Astrocyte (in vitro differentiated cells and primary cell): ENCODE measurements around the gene STMN3. TPM values are rescaled to one million over a fixed set of nuclear protein-coding genes. Genes with fewer than 3 reads are reported as not detected.

ENCODE experiments used
- DNase-seq: peaks from one replicate; pipeline ENCODE4 v3.0.0-alpha.2; 2010; ENCODE audit warnings: low read depth
- FAIRE-seq: peaks from 2 replicates; lab custom pipeline; 2011; peaks lifted over from hg19 to GRCh38; lab: Jason Lieb, UNC
- H2AFZ ChIP-seq: 2 replicates; pipeline ENCODE4 v1.6.0; 2012; ENCODE audit warnings: low read depth, low read length, inconsistent platforms
- H3K27ac ChIP-seq: 2 replicates; pipeline ENCODE4 v1.5.1; 2011; ENCODE audit warnings: low read depth, low read length, inconsistent platforms
- H3K27me3 ChIP-seq: 2 replicates; pipeline ENCODE4 v1.6.0; 2011; ENCODE audit warnings: low read length, inconsistent platforms; ENCODE audit not compliant: insufficient read depth
- H3K36me3 ChIP-seq: 2 replicates; pipeline ENCODE4 v1.5.1; 2011; ENCODE audit warnings: low read length, inconsistent platforms; ENCODE audit not compliant: insufficient read depth
- H3K4me1 ChIP-seq: 2 replicates; pipeline ENCODE4 v1.5.1; 2011; ENCODE audit warnings: low read length, inconsistent platforms; ENCODE audit not compliant: insufficient read depth
- H3K4me2 ChIP-seq: 2 replicates; pipeline ENCODE4 v1.6.0; 2012; ENCODE audit warnings: low read length, inconsistent platforms
- H3K4me3 ChIP-seq: 2 replicates; pipeline ENCODE4 v1.5.1; 2011; ENCODE audit warnings: low read depth, mild to moderate bottlenecking, low read length, inconsistent platforms; ENCODE audit not compliant: insufficient read depth
- H3K79me2 ChIP-seq: 2 replicates; pipeline ENCODE4 v1.6.0; 2012; ENCODE audit warnings: mild to moderate bottlenecking, low read length, inconsistent platforms; ENCODE audit not compliant: insufficient read depth
- H3K9ac ChIP-seq: 2 replicates; pipeline ENCODE4 v1.6.0; 2012; ENCODE audit warnings: mild to moderate bottlenecking, low read length, inconsistent platforms
- H3K9me3 ChIP-seq: 2 replicates; pipeline ENCODE4 v1.5.1; 2012; ENCODE audit warnings: low read depth, mild to moderate bottlenecking, low read length, inconsistent platforms; ENCODE audit not compliant: insufficient read depth
- H4K20me1 ChIP-seq: 2 replicates; pipeline ENCODE4 v1.6.0; 2012; ENCODE audit warnings: low read length, inconsistent platforms; ENCODE audit not compliant: insufficient read depth
- H3K27ac Mint-ChIP-seq: one replicate; pipeline ENCODE4 v1.8.0; 2021; ENCODE audit warnings: mild to moderate bottlenecking, mixed read lengths; ENCODE audit not compliant: unreplicated experiment
- H3K27me3 Mint-ChIP-seq: one replicate; pipeline ENCODE4 v1.8.0; 2021; ENCODE audit warnings: low read depth, mixed read lengths; ENCODE audit not compliant: unreplicated experiment
- H3K36me3 Mint-ChIP-seq: one replicate; pipeline ENCODE4 v1.8.0; 2021; ENCODE audit warnings: low read depth, mixed read lengths; ENCODE audit not compliant: unreplicated experiment
- H3K4me1 Mint-ChIP-seq: one replicate; pipeline ENCODE4 v1.8.0; 2021; ENCODE audit warnings: low read depth, mixed read lengths; ENCODE audit not compliant: unreplicated experiment
- H3K4me3 Mint-ChIP-seq: one replicate; pipeline ENCODE4 v1.8.0; 2021; ENCODE audit warnings: mild to moderate bottlenecking, moderate library complexity, mixed read lengths; ENCODE audit not compliant: unreplicated experiment
- H3K9me3 Mint-ChIP-seq: one replicate; pipeline ENCODE4 v1.8.0; 2021; ENCODE audit warnings: mild to moderate bottlenecking, mixed read lengths; ENCODE audit not compliant: unreplicated experiment
- EZH2 ChIP-seq: IDR thresholded peaks from 2 replicates; pipeline ENCODE4 v1.6.1; 2012; ENCODE audit warnings: mild to moderate bottlenecking, low read length, inconsistent platforms; ENCODE audit not compliant: insufficient read depth
- total RNA-seq: library from RNA; stranded (reverse); gene quantifications from 2 replicates; pipeline ENCODE4 v1.2.1, GENCODE V29; 2021
- TF ChIP-seq, protein P1 (sequence below): IDR thresholded peaks from 2 replicates; pipeline ENCODE4 v1.5.1; 2011; ENCODE audit warnings: low read depth, mild to moderate bottlenecking, inconsistent platforms, low read length, moderate library complexity; ENCODE audit not compliant: insufficient read depth

STMN3 gene
- total RNA-seq, 1 donor from 2014 or later = 30.7 TPM

DNA sequence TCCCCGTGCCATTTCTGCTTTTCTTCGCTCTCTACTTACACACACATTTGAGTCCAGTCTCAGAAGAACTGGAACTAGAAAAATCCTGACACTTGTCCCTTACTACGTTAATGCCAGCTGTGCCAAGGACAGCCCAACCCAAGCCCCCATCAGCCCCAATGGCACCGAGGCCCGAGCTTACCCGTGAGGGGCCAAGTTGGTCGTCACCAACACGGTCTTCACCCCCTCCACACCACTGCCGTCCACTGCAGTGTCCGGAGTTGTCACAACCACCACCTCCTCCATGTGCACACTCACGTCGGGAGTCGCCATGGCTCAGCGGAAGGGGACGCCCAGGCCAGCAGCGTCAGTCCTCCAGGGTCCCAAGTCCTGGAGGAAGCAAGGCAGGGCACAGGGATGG lies 34.1 kb downstream of the STMN3 start:
- H3K4me3 Mint-ChIP-seq = no peak overlapping the region
- peaks cover 22% of the 10 kb centered on the region for H3K36me3 Mint-ChIP-seq
- Histone ChIP-seq H4K20me1 (peaks cover 40% of the 10 kb centered on the region), H3K27ac (no peak overlapping the region), H2AFZ (no peak overlapping the region), H3K4me1 (no peaks in the 10 kb centered on the region), H3K4me3 (no peak overlapping the region), H3K27me3 (no peaks in the 10 kb centered on the region), H3K9ac (no peak overlapping the region), H3K9me3 (no peaks in the 10 kb centered on the region), H3K79me2 (peaks cover 58% of the 10 kb centered on the region), H3K4me2 (no peak overlapping the region), H3K36me3 (no peaks in the 10 kb centered on the region)
- H3K27me3 Mint-ChIP-seq = no peaks in the 10 kb centered on the region
- FAIRE-seq (no peak), DNase-seq (no peak)
- no peaks in the 10 kb centered on the region for H3K9me3 Mint-ChIP-seq
- H3K27ac Mint-ChIP-seq = no peak overlapping the region
- TF ChIP-seq, protein P1, sequence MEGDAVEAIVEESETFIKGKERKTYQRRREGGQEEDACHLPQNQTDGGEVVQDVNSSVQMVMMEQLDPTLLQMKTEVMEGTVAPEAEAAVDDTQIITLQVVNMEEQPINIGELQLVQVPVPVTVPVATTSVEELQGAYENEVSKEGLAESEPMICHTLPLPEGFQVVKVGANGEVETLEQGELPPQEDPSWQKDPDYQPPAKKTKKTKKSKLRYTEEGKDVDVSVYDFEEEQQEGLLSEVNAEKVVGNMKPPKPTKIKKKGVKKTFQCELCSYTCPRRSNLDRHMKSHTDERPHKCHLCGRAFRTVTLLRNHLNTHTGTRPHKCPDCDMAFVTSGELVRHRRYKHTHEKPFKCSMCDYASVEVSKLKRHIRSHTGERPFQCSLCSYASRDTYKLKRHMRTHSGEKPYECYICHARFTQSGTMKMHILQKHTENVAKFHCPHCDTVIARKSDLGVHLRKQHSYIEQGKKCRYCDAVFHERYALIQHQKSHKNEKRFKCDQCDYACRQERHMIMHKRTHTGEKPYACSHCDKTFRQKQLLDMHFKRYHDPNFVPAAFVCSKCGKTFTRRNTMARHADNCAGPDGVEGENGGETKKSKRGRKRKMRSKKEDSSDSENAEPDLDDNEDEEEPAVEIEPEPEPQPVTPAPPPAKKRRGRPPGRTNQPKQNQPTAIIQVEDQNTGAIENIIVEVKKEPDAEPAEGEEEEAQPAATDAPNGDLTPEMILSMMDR = no peak
- no peak for TF ChIP-seq EZH2
- H3K4me1 Mint-ChIP-seq = no peaks in the 10 kb centered on the region

DNA sequence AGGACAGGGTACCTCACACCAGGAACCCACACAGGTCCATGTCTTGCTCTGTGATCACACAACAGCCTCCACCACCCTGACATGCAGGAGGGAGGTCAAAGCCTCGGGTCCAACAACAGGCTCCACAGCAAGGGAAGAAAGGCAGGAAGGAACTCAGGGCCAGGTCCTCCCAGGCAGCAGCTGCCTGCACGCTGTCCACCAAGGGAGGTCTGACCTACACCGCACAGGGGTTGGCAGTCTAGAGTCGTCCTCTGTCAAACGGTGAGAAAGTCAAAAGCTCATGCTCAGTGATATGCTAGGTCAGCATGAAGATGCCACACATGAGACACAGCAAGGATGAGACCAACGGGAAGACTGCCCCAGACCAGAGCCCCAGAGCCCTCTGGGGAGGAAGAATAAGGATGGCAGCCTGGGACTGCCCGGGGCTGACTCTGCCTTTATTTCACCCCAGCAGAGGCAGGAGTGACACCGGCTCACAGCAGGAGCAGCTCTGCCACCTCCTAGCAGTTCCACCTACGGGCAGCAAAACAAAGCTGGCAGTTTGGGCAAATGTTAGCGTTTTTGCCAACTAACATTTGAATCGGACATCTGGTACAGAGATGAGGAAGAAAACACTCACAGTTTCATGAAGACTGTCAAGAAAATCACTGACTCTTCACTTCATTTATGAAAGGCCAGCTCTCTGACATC lies 34.8 kb downstream of the STMN3 start:
- Mint-ChIP-seq H3K4me3 (no peak overlapping the region), H3K4me1 (no peaks in the 10 kb centered on the region), H3K27ac (no peak overlapping the region), H3K9me3 (no peaks in the 10 kb centered on the region), H3K27me3 (no peaks in the 10 kb centered on the region), H3K36me3 (peaks cover 22% of the 10 kb centered on the region)
- no peak overlapping the region for H3K27ac ChIP-seq
- no peaks in the 10 kb centered on the region for H3K4me1 ChIP-seq
- FAIRE-seq (no peak), DNase-seq (no peak)
- no peak overlapping the region for H3K4me2 ChIP-seq
- H4K20me1 ChIP-seq = peaks cover 44% of the 10 kb centered on the region
- H3K4me3 ChIP-seq = no peak overlapping the region
- TF ChIP-seq, protein P1 = no peak
- no peak for TF ChIP-seq EZH2
- H3K9ac ChIP-seq = no peak overlapping the region
- H3K27me3 ChIP-seq = no peaks in the 10 kb centered on the region
- no peak overlapping the region for H2AFZ ChIP-seq
- peaks cover 58% of the 10 kb centered on the region for H3K79me2 ChIP-seq
- no peaks in the 10 kb centered on the region for H3K36me3 ChIP-seq
- no peaks in the 10 kb centered on the region for H3K9me3 ChIP-seq

DNA sequence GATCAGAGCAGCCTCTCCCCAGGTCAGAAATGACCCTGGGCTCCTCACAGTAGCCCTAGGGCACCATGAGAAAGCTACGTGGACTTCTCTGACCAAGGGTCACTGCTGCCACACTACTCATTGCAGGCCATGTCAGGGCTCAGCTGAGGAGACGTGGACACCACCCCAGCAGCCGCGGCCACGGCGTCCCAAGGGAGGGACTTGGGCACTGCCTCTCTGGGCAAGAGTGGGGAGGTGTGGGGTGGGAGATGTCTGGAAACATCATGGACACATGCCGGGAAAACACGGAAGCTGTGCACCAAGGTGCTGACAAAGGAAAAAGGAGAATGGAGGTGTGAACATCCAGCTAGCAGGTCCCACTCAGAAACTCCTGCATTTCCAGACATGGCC lies 35.4 kb downstream of the STMN3 start:
- H3K36me3 ChIP-seq = no peaks in the 10 kb centered on the region
- H3K27ac Mint-ChIP-seq = no peak overlapping the region
- H3K4me1 ChIP-seq = no peaks in the 10 kb centered on the region
- H3K27ac ChIP-seq = no peak overlapping the region
- H3K27me3 Mint-ChIP-seq = no peaks in the 10 kb centered on the region
- H3K4me3 Mint-ChIP-seq = no peak overlapping the region
- no peak overlapping the region for H2AFZ ChIP-seq
- H3K9me3 ChIP-seq = no peaks in the 10 kb centered on the region
- H3K4me2 ChIP-seq = no peak overlapping the region
- no peak overlapping the region for H3K4me3 ChIP-seq
- peaks cover 53% of the 10 kb centered on the region for H3K79me2 ChIP-seq
- H4K20me1 ChIP-seq = peaks cover 45% of the 10 kb centered on the region
- no peaks in the 10 kb centered on the region for H3K27me3 ChIP-seq
- no peak for TF ChIP-seq EZH2
- TF ChIP-seq, protein P1 = no peak
- DNase-seq (no peak), FAIRE-seq (no peak)
- H3K4me1 Mint-ChIP-seq = peaks cover 1% of the 10 kb centered on the region
- no peaks in the 10 kb centered on the region for H3K9me3 Mint-ChIP-seq
- no peak overlapping the region for H3K9ac ChIP-seq
- H3K36me3 Mint-ChIP-seq = peaks cover 23% of the 10 kb centered on the region
